ENCODE measurements around the gene ABCC10.

- TF ChIP-seq CTCF (IDR thresholded peaks at IDR 0.05) (no peak), POLR2A (IDR thresholded peaks at IDR 0.05) (no peak)
Measured at GRCh38 chr6:43434001-43434840, 6.9 kb downstream of the ABCC10 start.
